ENCODE results near the gene DAGLB.
"Not testable (repeated sequence)": the region's sequence is repeated elsewhere in the genome, so short reads cannot be mapped to it uniquely, and the experiment has no call there.

Gene DAGLB

GRCh38 chr7:6379886-6380285 lies 67.9 kb downstream of the DAGLB start:
- Histone ChIP-seq H3K9ac (ENCODE audit: low read length) (no peak overlapping the region), H3K27ac (ENCODE audit: low read depth, low read length) (no peak overlapping the region), H3K4me1 (ENCODE audit: insufficient read depth, low read length) (peaks cover 64% of the 10 kb centered on the region)

DNA sequence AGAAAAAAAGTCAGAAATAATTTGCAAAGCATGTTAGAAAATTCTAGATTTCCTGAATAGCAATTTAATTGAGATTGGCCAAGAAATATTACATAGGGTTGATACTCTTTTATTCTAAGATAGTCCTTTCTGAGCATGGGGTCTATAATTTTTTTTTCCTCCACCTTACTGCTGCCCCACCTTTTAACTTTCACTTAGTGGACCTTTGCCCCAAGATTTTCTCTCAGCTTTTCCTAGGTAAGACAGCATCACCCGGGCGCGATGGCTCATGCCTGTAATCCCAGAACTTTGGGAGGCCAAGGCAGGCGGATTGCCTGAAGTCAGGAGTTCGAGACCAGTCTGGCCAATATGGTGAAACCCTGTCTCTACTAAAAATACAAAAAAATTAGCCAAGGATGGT lies 69.2 kb downstream of the DAGLB start:
- not testable (repeated sequence) for H3K36me3 ChIP-seq (ENCODE audit: insufficient read depth, low read length); H3K27me3 ChIP-seq (ENCODE audit: control insufficient read depth in 1 of 2, insufficient read depth in 2 of 2, low read length in 2 of 2); H3K9ac ChIP-seq (ENCODE audit: low read length); H3K9me3 ChIP-seq (ENCODE audit: low read length); H3K4me3 ChIP-seq (ENCODE audit: low read depth in 1 of 2, low read length in 2 of 2); H3K27ac ChIP-seq (ENCODE audit: low read depth, low read length)
- H3K4me1 ChIP-seq (ENCODE audit: insufficient read depth, low read length) = peaks cover 57% of the 10 kb centered on the region

More at GRCh38 chr7:6379886-6380285, 67.9 kb downstream of the DAGLB start:
- H3K27me3 ChIP-seq (ENCODE audit: control insufficient read depth in 1 of 2, insufficient read depth in 2 of 2, low read length in 2 of 2) = no peaks in the 10 kb centered on the region
- H3K9me3 ChIP-seq (ENCODE audit: low read length) = no peaks in the 10 kb centered on the region
- H3K36me3 ChIP-seq (ENCODE audit: insufficient read depth, low read length) = peaks cover 4% of the 10 kb centered on the region
- H3K4me3 ChIP-seq (ENCODE audit: low read depth in 1 of 2, low read length in 2 of 2) = no peak overlapping the region

DNA sequence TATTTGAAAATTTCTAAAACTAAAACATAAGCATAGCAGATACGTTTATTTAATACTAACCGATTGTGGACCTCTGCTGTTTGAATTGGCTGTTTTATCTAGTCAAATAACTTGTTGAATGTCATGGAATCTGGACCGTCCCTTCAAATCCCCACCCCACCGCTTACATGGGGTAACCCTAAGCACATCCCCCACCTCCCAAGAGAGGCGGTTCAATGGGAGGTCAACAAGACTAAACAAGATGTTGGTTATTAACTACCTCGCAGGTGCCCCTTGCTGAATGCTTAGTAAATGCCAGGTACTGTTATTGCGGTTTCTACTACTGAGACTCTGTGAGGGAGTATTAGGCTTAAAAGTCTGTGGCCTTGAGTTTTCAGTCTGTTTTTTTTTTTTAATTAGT lies 70.9 kb downstream of the DAGLB start:
- no peaks in the 10 kb centered on the region for H3K36me3 ChIP-seq (ENCODE audit: insufficient read depth, low read length)
- no peaks in the 10 kb centered on the region for H3K9me3 ChIP-seq (ENCODE audit: low read length)
- no peak overlapping the region for H3K27ac ChIP-seq (ENCODE audit: low read depth, low read length)
- H3K4me1 ChIP-seq (ENCODE audit: insufficient read depth, low read length) = peaks cover 44% of the 10 kb centered on the region
- H3K9ac ChIP-seq (ENCODE audit: low read length) = no peak overlapping the region
- H3K27me3 ChIP-seq (ENCODE audit: control insufficient read depth in 1 of 2, insufficient read depth in 2 of 2, low read length in 2 of 2) = no peaks in the 10 kb centered on the region
- H3K4me3 ChIP-seq (ENCODE audit: low read depth in 1 of 2, low read length in 2 of 2) = no peak overlapping the region

- peak overlapping the region; percentile 59 to 63 for H3K4me3 ChIP-seq (ENCODE audit: low read depth in 1 of 2, low read length in 2 of 2)
- H3K9ac ChIP-seq (ENCODE audit: low read length) = peak overlapping the region; percentile 75
- no peaks in the 10 kb centered on the region for H3K27me3 ChIP-seq (ENCODE audit: control insufficient read depth in 1 of 2, insufficient read depth in 2 of 2, low read length in 2 of 2)
- no peaks in the 10 kb centered on the region for H3K9me3 ChIP-seq (ENCODE audit: low read length)
- peaks cover 31% of the 10 kb centered on the region for H3K4me1 ChIP-seq (ENCODE audit: insufficient read depth, low read length)
- no peaks in the 10 kb centered on the region for H3K36me3 ChIP-seq (ENCODE audit: insufficient read depth, low read length)
- H3K27ac ChIP-seq (ENCODE audit: low read depth, low read length) = peak overlapping the region; percentile 60
Observed at GRCh38 chr7:6375348-6376101, 72.2 kb downstream of the DAGLB start.

GRCh38 chr7:6367701-6368211 lies 80.0 kb downstream of the DAGLB start:
- Histone ChIP-seq H3K4me3 (ENCODE audit: low read depth in 1 of 2, low read length in 2 of 2) (no peak overlapping the region), H3K36me3 (ENCODE audit: insufficient read depth, low read length) (no peaks in the 10 kb centered on the region), H3K4me1 (ENCODE audit: insufficient read depth, low read length) (no peaks in the 10 kb centered on the region), H3K27me3 (ENCODE audit: control insufficient read depth in 1 of 2, insufficient read depth in 2 of 2, low read length in 2 of 2) (no peaks in the 10 kb centered on the region), H3K9me3 (ENCODE audit: low read length) (no peaks in the 10 kb centered on the region), H3K9ac (ENCODE audit: low read length) (no peak overlapping the region), H3K27ac (ENCODE audit: low read depth, low read length) (no peak overlapping the region)

DNA sequence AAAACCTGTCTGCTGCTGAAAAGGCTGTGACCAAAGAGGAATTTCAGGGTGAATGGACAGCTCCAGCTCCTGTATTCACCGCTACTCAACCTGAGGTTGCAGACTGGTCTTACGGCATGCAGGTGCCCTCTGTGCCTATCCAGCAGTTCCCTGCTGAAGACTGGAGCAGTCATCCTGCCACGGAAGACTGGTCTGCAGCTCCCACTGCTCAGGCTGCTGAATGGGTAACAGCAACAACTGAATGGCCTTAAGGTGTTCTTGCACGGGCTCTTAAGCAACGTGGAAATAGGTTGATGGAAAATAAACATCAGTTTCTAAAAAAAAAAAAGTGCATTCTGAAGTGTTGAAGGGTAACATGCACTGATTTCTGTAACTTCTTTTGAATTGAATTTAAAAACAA lies 82.3 kb downstream of the DAGLB start:
- Histone ChIP-seq H3K27ac (ENCODE audit: low read depth, low read length) (no peak overlapping the region), H3K4me1 (ENCODE audit: insufficient read depth, low read length) (no peaks in the 10 kb centered on the region), H3K4me3 (ENCODE audit: low read depth in 1 of 2, low read length in 2 of 2) (no peak overlapping the region), H3K36me3 (ENCODE audit: insufficient read depth, low read length) (no peaks in the 10 kb centered on the region), H3K9ac (ENCODE audit: low read length) (no peak overlapping the region), H3K27me3 (ENCODE audit: control insufficient read depth in 1 of 2, insufficient read depth in 2 of 2, low read length in 2 of 2) (no peaks in the 10 kb centered on the region), H3K9me3 (ENCODE audit: low read length) (no peaks in the 10 kb centered on the region)

DNA sequence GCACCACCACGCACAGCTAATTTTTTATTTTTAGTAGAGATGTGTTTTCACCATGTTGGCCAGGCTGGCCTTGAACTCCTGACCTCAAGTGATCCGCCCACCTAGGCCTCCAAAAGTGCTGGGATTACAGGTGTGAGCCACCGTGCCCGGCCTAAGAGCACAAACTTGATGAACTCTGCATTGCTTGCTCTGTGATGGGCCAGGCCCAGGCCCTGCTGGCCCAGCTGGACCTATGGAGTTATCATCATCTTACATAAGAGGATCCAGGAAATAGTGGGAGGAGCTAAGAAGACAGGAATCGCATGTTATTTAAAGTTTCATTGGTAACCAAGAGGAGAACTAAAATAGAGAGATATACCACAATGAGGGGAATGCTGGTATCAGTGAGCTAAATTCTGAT lies 86.9 kb downstream of the DAGLB start:
- Histone ChIP-seq H3K27ac (ENCODE audit: low read depth, low read length) (no peak overlapping the region), H3K36me3 (ENCODE audit: insufficient read depth, low read length) (no peaks in the 10 kb centered on the region), H3K9me3 (ENCODE audit: low read length) (no peaks in the 10 kb centered on the region), H3K4me3 (ENCODE audit: low read depth in 1 of 2, low read length in 2 of 2) (no peak overlapping the region), H3K4me1 (ENCODE audit: insufficient read depth, low read length) (no peaks in the 10 kb centered on the region), H3K9ac (ENCODE audit: low read length) (no peak overlapping the region), H3K27me3 (ENCODE audit: control insufficient read depth in 1 of 2, insufficient read depth in 2 of 2, low read length in 2 of 2) (no peaks in the 10 kb centered on the region)

DNA sequence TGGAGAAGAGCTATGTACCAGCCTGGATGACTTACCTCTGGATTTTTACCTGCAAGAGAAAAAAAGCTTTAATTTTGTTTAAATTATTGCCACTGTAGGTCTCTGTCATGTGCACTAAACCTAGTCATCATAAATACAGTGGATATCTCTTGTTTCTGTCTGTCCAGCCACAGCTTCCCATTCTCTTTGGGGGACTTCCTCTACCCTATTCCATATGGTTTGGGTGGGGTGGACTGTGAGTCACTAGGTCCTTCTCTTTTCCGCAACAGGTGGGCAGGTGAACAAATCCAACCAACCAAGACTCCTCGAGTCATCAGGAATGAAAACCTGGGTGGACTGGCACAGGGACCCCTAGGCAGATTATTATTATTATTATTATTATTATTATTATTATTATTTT lies 88.0 kb downstream of the DAGLB start:
- no peaks in the 10 kb centered on the region for H3K9me3 ChIP-seq (ENCODE audit: low read length)
- no peak overlapping the region for H3K27ac ChIP-seq (ENCODE audit: low read depth, low read length)
- H3K27me3 ChIP-seq (ENCODE audit: control insufficient read depth in 1 of 2, insufficient read depth in 2 of 2, low read length in 2 of 2) = no peaks in the 10 kb centered on the region
- H3K4me1 ChIP-seq (ENCODE audit: insufficient read depth, low read length) = no peaks in the 10 kb centered on the region
- H3K36me3 ChIP-seq (ENCODE audit: insufficient read depth, low read length) = no peaks in the 10 kb centered on the region
- H3K4me3 ChIP-seq (ENCODE audit: low read depth in 1 of 2, low read length in 2 of 2) = no peak overlapping the region
- H3K9ac ChIP-seq (ENCODE audit: low read length) = no peak overlapping the region
